GM18909 (cell line): ENCODE data around the gene CUL1.

ENCODE experiments used
- ATAC-seq: cut with Tn5 transposase; IDR thresholded peaks from one replicate; pipeline ENCODE4 v1.9.1; 2021; ENCODE audit warnings: mild to moderate bottlenecking; ENCODE audit not compliant: unreplicated experiment, poor library complexity

Gene CUL1

DNA sequence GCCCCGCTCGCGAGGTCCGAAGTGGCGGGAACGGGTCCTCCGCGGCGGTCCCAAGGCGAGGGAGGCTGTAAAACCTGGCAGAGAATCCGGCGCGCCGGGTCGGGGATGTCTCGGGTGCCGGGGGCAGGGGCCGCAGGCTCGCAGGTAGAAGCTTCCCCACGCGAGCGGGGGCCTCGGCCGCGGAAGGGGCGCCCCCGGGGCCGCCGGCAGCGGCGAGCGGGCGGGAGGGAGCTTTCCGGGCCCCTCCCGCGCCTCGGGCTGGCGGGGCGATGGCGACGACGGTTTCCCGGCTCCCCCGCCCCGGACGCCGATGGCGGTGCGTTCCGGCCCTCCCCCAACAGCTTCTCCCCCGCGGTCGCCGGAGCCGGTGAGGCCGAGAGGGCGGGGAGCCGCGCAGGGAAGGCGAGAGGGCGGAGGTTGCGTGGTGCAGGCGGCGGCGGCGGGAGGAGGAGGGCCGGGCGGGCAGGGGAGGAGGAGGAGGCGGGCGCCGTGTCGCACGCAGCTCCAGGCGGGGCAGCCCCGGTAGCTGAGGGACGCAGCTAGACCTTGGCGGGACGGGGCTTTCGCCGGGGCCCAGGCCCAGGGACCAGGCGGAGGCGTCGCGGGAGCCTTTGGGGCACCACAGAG lies at the start of gene CUL1:
CUL1 (plus strand) TSS at position 507 of the 627 bp plus-strand sequence. CDS start 31,220 bp downstream, outside the sequence.
- ATAC-seq: peak; percentile 74

DNA sequence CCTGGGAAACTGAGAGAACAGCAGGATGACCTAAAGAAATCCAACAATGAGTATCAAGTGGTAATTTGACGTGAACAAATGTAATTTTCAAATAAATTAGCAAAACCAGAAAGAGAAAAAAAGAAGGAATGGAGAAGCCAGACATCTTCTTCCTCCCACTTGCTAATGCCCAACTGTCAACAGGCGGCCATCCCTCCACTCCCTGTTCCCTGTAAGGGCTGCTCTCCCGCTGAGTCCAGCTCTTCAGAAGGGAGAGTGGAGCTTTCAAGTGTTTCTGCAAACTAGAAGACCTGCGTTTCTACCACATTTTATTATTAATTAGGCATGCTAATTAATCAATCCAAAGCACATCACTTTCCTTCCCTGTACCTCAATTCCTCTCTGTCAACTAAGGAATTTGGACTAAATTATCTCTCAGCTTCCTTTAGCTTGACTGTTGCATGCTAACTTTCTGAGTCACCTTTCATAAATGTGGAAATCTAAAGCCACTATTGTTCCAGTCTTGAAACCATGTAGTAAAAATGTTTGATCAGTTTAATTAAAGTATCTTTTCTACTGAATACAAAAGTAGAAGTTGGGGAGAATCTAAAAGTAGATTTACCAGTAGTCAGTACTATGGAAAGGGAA lies 48.4 kb upstream of the CUL1 start:
- no peak for ATAC-seq

DNA sequence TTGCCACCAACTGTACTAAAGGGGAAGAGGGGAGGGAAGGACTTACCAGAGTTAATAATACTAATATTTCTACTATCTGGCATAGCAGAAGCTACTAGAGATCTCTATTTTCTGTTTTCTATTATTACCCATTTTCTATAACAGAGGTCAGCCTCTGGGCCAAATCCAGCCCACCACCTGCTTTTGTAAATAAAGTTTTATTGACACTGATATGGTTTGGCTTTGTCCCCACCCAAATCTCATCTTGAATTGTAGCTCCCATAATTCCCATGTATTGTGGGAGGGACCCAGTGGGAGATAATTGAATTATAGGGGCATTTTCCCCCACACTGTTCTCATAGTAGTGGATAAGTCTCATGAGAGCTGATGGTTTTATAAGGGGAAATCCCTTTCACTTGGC lies 45.9 kb upstream of the CUL1 start:
- ATAC-seq: no peak

DNA sequence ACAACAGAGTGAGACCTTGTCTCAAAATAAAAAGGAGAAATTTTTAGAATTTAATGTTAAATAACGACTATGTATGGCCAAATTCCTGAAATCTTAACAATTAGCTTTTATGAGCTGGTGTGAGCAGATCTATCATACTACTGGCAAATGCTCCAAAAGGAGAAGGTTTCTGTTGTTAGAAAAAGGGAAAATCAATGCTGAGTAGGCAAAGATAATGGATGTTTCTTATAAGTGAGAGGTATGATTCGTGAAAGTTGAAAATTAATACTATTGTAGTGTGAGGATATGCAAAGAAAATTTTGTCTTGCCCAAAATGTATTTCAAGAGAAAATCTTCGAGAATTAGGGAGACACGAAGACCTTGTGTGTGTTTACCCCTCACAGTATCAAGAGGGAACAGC lies 40.8 kb upstream of the CUL1 start:
- no peak for ATAC-seq

DNA sequence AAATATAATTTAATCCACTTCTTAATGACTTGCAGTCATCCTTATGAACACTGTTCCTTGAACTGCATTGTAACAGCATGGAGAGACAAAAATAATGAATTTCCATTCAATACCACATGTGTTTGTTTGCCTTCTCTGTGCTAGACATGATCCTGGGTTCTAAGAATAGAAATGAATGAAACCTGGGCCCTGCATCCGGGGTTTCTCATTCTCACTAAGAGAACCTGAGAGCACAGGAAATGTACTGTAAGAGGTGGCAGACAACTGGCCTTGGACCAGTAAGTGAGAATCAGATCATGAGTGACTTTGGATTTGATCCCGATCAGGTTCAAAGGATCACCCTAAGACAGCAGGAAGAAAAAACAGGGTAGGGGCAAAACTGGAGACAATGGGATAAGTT lies 37.2 kb upstream of the CUL1 start:
- ATAC-seq: no peak

DNA sequence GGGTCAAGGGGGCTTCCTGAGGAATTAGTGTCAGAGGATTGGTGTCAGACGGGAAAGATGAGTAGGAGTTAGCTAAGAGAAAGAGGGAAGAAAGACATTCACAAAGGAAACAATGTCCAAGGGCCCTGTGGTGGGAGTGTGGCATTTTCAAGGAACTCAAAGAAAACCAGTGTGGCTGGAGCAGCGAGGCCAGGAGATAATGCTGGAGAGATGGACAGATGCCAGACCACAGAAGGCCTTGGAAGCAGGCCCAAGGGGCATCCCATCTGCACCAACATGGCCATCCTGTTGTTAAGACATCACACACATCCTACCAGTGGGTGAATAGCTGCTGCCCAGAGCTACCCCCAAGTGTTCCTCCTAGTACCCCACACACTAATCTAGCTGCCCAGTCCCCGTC lies 36.1 kb upstream of the CUL1 start:
- no peak for ATAC-seq

DNA sequence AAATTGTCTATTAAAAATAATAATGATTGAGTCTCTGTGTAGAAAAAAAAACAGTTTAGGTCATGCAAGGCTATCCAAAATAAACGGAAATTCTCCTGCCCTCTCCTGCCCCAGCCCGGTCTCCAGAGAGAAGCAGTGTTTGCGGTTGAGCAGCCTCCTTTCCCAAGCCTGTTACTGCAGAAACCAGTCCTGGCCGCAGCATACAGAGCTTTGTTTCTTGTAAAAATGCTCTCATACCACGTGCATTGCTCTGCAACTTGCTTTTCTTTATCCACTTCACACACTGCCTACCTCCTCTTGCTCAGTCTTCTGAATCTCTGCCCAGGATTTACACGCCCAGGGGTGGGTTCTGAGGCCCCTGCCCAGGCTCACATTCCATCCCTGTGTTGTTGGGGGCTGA lies 34.4 kb upstream of the CUL1 start:
- no peak for ATAC-seq

DNA sequence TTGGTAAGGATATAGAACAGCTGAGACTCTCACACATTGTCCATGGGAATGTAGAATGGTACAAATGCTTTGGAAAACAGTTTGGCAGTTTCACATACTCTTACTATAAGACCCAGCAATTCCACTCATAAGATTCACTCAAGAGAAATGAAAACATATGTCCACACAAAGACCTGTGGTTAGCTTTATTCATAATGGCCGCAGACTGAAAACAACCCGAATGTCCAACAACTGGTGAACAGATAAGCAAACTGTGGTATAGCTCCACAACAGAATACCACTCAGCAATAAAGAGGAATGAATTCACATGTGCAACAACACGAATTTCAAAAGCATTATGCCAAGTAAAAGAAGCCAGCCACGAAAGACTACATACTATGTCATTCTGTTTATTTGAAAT lies 33.5 kb upstream of the CUL1 start:
- no peak for ATAC-seq

DNA sequence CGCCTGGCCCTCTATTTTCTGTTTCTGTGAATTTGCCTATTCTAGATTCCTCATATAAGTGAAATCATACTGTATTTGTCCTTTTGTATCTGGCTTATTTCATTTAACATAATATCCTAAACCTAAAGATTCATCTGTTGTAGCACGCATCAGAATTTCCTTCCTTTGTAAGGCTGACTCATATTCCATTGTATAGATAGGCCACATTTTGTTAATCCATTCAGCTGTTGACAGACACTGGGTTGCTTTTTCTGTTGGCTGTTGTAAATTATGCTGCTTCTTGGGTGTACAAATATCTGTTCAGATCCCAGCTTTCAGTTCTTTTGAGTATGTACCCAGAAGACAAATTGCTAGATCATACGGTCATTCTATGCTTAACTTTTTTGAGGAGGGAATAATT lies 28.8 kb upstream of the CUL1 start:
- no peak for ATAC-seq

DNA sequence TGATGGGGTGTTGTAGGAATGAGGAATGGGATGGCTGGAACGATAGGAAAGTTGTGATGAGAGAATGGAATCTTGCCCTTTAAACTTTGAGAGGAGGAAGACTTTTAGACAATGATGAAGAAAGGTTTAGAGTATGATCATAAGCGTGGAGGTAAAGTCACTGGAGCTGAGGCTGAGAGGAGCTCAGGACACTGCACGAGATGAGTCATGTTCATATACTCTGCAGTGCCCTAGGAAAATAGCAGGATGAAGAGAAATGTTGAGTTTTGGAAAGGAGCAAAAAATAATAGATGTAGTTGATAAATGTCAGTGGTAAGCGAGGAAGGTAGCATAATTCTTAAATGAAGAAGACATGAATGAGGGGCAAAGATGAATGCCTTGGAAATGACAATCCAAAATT lies 28.3 kb upstream of the CUL1 start:
- no peak for ATAC-seq

DNA sequence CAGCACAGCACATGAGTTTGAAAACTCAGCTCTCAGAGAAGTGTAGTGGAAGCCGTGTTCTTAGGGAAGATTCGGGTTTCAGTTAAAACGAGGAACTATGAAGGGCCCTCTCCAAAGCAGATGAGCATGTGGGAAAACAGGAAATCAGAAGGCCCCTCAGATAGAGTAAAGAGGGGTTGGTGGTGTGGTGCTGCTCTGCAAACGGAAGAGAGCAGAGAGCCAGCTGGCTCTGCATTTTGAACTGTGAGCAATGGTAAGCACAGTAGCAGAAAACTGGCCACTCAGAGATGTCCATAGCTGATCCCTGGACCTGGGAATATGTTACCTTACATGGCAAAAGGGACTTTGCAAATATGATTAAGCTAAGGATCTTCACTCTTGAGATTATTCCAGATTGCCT lies 27.9 kb upstream of the CUL1 start:
- ATAC-seq: no peak

DNA sequence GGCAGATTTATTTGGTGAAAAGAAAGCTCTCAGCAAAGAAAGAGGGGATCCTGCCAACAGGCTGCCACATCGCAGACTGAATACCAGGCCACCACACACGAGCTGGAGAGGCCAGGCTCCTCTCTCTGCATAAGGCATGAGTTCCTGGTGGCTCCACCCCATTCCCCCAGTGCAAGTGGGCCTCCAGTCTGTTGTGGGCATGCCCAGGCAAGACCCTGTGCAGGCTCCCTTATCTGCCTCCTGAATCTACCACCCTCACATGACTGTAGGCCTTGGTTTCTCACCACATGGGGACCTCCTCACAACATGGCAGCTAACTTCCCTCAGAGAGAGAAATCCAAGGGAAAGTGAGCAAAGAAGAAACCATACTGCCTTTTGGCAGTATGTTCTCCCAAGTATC lies 26.7 kb upstream of the CUL1 start:
- ATAC-seq: no peak

DNA sequence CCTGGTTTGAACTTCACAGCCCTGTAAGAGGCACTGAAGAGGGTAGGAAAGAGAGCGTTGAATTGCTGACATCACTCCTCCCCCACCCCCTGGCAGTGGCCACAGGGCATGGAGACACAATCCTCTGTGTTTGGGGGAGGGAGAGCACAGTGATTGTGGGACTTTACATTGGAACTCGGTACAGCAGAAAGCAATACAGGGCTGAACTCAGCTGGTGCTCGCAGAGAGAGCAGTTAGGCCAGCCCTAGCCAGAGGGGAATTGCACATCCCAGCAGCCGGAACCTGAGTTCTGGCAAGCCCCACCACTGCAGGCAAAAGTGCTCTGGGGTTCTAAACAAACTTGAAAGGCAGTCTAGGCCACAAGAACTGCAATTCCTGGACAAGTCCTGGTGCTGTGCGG lies 24.0 kb upstream of the CUL1 start:
- ATAC-seq: no peak

DNA sequence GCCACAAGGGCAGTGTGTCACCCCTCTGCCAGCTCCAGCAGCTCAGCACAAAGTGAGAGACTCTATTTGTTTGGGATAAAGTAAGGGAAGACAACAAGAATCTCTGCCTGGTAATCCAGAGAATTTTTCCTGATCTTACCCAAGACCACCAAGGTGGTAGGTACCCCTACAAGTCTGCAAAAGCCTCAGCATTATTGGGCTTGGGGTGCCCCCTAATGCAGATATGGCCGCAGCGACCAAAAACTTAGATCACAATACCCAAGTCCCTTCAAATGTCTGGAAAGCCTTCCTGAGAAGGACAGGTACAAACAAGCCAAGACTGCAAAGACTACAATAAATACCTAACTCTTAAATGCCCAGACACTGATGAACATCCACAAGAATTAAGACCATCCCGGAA lies 22.4 kb upstream of the CUL1 start:
- no peak for ATAC-seq

DNA sequence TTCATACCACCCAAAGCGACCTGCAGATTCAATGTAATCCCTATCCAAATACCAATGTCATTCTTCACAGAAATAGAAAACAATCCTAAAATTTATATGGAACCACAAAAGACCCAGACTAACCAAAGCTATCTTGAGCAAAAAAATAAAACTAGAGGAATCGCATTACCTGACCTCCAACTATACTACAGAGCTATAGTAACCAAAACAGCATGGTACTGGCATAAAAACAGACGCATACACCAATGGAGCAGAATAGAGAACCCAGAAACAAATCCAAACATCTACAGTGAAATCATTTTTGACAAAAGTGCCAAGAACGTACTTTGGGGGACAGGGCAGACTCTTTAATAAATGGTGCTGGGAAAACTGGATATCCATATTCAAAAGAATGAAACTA lies 16.9 kb upstream of the CUL1 start:
- no peak for ATAC-seq

DNA sequence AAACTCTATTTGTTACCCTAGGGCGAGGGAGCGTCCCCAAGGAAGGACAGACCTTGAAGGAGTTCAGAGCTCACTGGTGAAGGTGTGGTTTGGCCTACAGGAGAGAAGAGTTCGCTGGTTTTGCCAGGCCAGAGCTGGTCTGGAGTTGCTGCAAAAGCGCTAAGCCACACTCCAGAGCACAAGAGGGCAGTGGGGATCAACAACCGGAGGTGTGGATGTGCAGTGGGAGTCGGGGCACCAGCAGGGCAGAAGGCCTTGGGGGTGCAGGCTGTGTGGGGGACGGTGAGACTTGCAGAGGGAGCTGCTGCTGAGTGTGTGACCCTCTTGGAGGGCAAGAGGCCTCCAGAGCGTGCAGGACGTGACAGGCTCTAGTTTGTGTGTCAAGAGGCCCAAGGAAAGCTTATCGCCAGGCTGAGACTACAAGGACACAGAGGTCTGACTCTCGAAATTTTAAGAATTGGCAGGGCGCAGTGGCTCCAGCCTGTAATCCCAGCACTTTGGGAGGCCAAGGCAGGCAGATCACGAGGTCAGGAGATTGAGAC lies 14.3 kb upstream of the CUL1 start:
- no peak for ATAC-seq

DNA sequence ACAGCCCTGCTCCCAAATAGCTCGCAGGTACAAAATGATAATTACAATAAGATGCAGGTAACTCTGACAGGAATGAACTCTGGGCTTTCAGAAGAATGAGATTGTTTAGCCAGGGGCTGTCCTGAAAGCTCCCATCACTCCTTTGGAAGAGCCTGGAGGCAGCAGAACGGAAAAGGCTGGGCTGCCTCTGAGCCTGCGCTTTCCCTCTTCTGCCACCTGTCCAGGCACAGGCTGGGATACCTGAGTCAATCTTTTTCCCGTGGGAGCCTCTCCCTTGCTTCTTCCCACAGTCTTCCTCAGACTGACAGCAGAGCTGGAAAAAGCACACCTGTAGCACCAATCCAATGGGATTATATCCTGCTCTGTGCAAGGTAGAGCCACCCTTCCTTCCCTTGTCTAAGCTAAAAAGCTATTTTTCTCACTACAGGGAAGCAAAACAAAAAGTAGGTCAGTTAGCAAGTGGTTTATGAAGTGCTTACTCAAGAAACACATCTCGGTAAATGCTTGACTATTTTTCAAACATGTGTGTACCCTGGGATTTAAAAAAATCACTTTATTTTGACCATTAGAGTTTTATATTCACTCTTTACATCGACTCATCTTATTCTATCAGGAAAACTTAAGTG lies 12.3 kb upstream of the CUL1 start:
- ATAC-seq: no peak

DNA sequence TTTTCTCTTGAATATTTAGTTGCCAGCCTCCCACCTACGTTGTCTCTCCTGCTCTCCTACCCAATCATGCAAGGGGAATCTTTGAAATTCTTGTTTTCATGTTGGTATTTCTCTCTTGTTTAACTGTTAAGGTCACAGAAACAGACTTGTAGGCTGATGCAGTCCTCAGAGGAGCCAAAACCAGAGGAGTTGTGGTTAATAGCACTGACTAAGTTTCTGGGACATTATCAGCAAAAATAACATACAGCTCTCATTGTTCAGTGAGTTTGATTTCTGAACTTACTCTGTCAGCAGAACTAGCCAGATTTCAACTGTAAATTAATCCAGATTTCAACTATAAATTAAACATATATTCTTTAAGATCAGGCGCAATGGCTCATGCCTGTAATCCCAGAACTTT lies 11.1 kb upstream of the CUL1 start:
- ATAC-seq: no peak

DNA sequence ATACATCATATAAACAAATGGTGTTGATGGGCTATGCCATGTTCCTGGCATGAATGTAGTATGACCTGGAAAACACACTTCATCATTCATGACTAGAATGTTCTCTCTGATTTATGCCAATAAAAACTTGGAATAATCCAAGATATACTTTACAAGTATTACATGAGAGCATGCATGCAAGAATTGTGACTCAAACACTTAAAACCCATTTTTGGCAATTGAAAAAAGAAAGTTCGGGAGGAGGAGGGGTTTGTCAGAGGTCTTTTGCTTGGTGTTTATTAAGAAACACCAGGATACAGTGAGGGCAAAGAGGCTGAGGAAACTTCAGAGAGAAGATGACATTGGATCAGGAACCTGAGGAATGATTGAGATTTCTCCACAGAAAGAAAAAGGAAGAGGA lies 10.2 kb upstream of the CUL1 start:
- ATAC-seq: no peak

DNA sequence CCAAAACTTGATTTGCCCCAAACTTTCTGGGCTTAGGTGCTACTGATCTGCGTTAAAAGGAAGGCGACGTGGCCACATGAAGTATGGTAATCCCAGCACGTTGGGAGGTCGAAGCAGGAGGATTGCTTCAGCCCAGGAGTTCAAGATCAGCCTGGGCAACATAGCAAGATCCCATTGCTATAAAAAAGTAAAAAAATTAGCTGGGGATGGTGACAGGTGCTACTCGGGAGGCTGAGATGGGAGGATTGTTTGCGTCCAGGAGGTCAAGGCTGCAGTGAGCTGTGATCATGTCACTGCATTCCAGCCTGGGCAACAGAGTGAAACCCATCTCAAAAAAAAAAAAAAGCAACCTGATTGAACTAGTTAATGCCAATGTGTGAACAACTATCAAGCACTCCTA lies 5.1 kb upstream of the CUL1 start:
- ATAC-seq: no peak

DNA sequence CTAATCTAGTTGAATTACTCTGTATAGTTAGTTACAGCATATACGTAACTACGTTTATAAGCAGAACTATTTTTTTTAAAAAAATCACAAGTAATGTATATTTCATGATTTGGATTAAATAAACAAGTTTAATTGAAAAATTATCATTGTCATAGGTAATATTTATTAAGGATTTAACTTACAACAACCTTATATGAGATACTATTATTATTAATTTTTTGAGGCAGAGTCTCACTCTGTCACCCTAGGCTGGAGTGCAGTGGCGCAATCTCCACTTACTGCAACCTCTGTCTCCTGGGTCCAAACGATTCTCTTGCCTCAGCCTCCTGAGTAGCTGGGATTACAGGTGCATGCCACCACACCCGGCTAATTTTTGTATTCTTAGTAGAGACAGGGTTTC lies 4.1 kb upstream of the CUL1 start:
- no peak for ATAC-seq

DNA sequence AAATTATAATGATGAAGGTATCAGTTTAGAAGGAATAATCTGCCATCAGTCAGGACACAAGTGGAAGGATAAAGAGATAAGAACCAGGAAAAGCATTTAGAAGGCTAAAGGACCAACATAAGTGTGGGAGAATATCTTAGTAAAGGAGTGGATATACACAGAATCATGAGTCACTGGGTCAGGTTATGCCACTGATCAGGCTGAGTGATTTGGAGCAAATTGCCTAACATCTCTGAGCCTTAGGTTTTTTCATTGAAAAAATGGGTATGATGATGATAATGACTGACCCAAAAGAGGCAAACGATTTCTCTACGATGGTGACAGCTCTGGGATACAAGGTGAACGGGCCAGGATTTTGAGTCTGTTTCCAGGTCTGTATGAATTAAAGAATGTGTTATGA lies 2.8 kb upstream of the CUL1 start:
- no peak for ATAC-seq
